H9 (cell line): ENCODE data around the gene ZNF142. TPM values are rescaled to one million over a fixed set of nuclear protein-coding genes. Genes with fewer than 3 reads are reported as not detected.
A peak's percentile ranks its signal among the peaks of the same experiment; 100 is the strongest.

Source experiments
- DNase-seq: peaks from one replicate; pipeline ENCODE4 v3.0.0-alpha.2; 2017
- H2AFZ ChIP-seq: one replicate; pipeline ENCODE4 v1.6.1; 2013; ENCODE audit warnings: mild to moderate bottlenecking, low read length, control low read depth, moderate library complexity
- H2AK5ac ChIP-seq: 2 replicates; pipeline ENCODE4 v1.6.1; 2013; ENCODE audit warnings: low read length, control low read depth, mixed read lengths; ENCODE audit not compliant: insufficient read length
- H2BK120ac ChIP-seq: one replicate; pipeline ENCODE4 v1.6.1; 2013; ENCODE audit warnings: low read depth, mild to moderate bottlenecking, low read length, control low read depth, inconsistent platforms; ENCODE audit not compliant: poor library complexity, severe bottlenecking
- H2BK12ac ChIP-seq: 2 replicates; pipeline ENCODE4 v1.6.1; 2013; ENCODE audit warnings: low read length, control low read depth, mixed read lengths, low read depth; ENCODE audit not compliant: insufficient read length
- H2BK15ac ChIP-seq: 2 replicates; pipeline ENCODE4 v1.6.1; 2013; ENCODE audit warnings: low read depth, low read length, control low read depth
- H2BK20ac ChIP-seq: one replicate; pipeline ENCODE4 v1.6.1; 2013; ENCODE audit warnings: low read depth, mild to moderate bottlenecking, low read length, control low read depth, inconsistent platforms; ENCODE audit not compliant: poor library complexity, severe bottlenecking
- H2BK5ac ChIP-seq: 2 replicates; pipeline ENCODE4 v1.6.1; 2013; ENCODE audit warnings: low read length, control low read depth, mixed read lengths; ENCODE audit not compliant: insufficient read length
- H3K14ac ChIP-seq: 2 replicates; pipeline ENCODE4 v1.6.1; 2013; ENCODE audit warnings: low read length, control low read depth; ENCODE audit not compliant: insufficient read depth
- H3K18ac ChIP-seq: 2 replicates; pipeline ENCODE4 v1.6.1; 2013; ENCODE audit warnings: low read depth, mild to moderate bottlenecking, mixed read lengths, low read length, control low read depth; ENCODE audit not compliant: insufficient read length
- H3K23ac ChIP-seq: 2 replicates; pipeline ENCODE4 v1.6.1; 2013; ENCODE audit warnings: low read length, control low read depth, mixed read lengths, low read depth; ENCODE audit not compliant: insufficient read length
- H3K23me2 ChIP-seq: 2 replicates; pipeline ENCODE4 v1.6.1; 2013; ENCODE audit warnings: low read depth, mild to moderate bottlenecking, mixed read lengths, low read length, control low read depth; ENCODE audit not compliant: insufficient read length, poor library complexity, severe bottlenecking
- H3K27ac ChIP-seq: 2 replicates; pipeline ENCODE4 v1.5.1; 2013; ENCODE audit warnings: low read length, control low read depth, mixed read lengths, low read depth; ENCODE audit not compliant: insufficient read length
- H3K27me3 ChIP-seq: 2 replicates; pipeline ENCODE4 v1.6.1; 2013; ENCODE audit warnings: low read length, control low read depth, inconsistent platforms; ENCODE audit not compliant: insufficient read depth
- H3K4ac ChIP-seq: 2 replicates; pipeline ENCODE4 v1.6.1; 2013; ENCODE audit warnings: low read depth, mild to moderate bottlenecking, control low read depth, inconsistent platforms, low read length, moderate library complexity
- H3K4me1 ChIP-seq: 2 replicates; pipeline ENCODE4 v1.6.1; 2013; ENCODE audit warnings: low read length, control low read depth, inconsistent platforms; ENCODE audit not compliant: insufficient read depth
- H3K4me2 ChIP-seq: 2 replicates; pipeline ENCODE4 v1.6.1; 2013; ENCODE audit warnings: low read length, control low read depth, mixed read lengths; ENCODE audit not compliant: insufficient read length, insufficient read depth
- H3K56ac ChIP-seq: 2 replicates; pipeline ENCODE4 v1.6.1; 2013; ENCODE audit warnings: low read depth, mild to moderate bottlenecking, mixed read lengths, low read length, control low read depth; ENCODE audit not compliant: insufficient read length
- H3K79me1 ChIP-seq: 2 replicates; pipeline ENCODE4 v1.6.1; 2013; ENCODE audit warnings: low read depth, mild to moderate bottlenecking, moderate library complexity, low read length, control low read depth, inconsistent platforms; ENCODE audit not compliant: insufficient read depth, poor library complexity, severe bottlenecking
- H3K79me2 ChIP-seq: 2 replicates; pipeline ENCODE4 v1.6.1; 2013; ENCODE audit warnings: low read length, control low read depth, inconsistent platforms; ENCODE audit not compliant: insufficient read depth
- H3K9ac ChIP-seq: 2 replicates; pipeline ENCODE4 v1.6.1; 2013; ENCODE audit warnings: low read length, control low read depth, mixed read lengths; ENCODE audit not compliant: insufficient read length; ENCODE audit errors: extremely low read depth
- H3K9me3 ChIP-seq: one replicate; pipeline ENCODE4 v1.6.1; 2013; ENCODE audit warnings: low read depth, low read length, inconsistent platforms; ENCODE audit not compliant: control insufficient read depth
- H3T11ph ChIP-seq: one replicate; pipeline ENCODE4 v1.6.1; 2013; ENCODE audit warnings: mild to moderate bottlenecking, low read length, control low read depth, inconsistent platforms
- H4K20me1 ChIP-seq: one replicate; pipeline ENCODE4 v1.6.1; 2013; ENCODE audit not compliant: control insufficient read depth, insufficient read length, insufficient read depth
- H4K5ac ChIP-seq: 2 replicates; pipeline ENCODE4 v1.6.1; 2013; ENCODE audit warnings: low read depth, mild to moderate bottlenecking, mixed read lengths, low read length, control low read depth; ENCODE audit not compliant: insufficient read length
- H4K8ac ChIP-seq: replicated peaks from 2 replicates; pipeline ENCODE4 v1.6.1; 2013; ENCODE audit warnings: low read length, control low read depth, mixed read lengths, low read depth; ENCODE audit not compliant: insufficient read length
- H4K91ac ChIP-seq: 2 replicates; pipeline ENCODE4 v1.6.1; 2013; ENCODE audit warnings: low read depth, mild to moderate bottlenecking, moderate library complexity, mixed read lengths, low read length, control low read depth; ENCODE audit not compliant: insufficient read length
- H3K27ac Mint-ChIP-seq, 3 experiments: 2 replicates in 2 of 3; 3 replicates in 1 of 3; pipeline ENCODE4 v1.8.0; 2020 to 2021; ENCODE audit warnings: mixed read lengths in 3 of 3, mild to moderate bottlenecking in 1 of 3, moderate library complexity in 1 of 3
- H3K27me3 Mint-ChIP-seq: 2 replicates; pipeline ENCODE4 v1.8.0; 2021; ENCODE audit warnings: low read depth, mild to moderate bottlenecking, moderate library complexity, mixed read lengths
- H3K36me3 Mint-ChIP-seq, 3 experiments: 2 replicates in 2 of 3; 3 replicates in 1 of 3; pipeline ENCODE4 v1.8.0; 2020 to 2021; ENCODE audit warnings: low read depth in 3 of 3, mixed read lengths in 3 of 3; ENCODE audit not compliant: insufficient read depth in 1 of 3
- H3K4me1 Mint-ChIP-seq, 2 experiments: 2 replicates each; pipeline ENCODE4 v1.8.0; 2020; ENCODE audit warnings: mixed read lengths in 2 of 2
- H3K4me3 Mint-ChIP-seq, 2 experiments: 2 replicates in 1 of 2; 3 replicates in 1 of 2; pipeline ENCODE4 v1.8.0; 2020 to 2021; ENCODE audit warnings: mild to moderate bottlenecking in 2 of 2, mixed read lengths in 2 of 2, moderate library complexity in 1 of 2
- H3K9me3 Mint-ChIP-seq, 2 experiments: 2 replicates in 1 of 2; 3 replicates in 1 of 2; pipeline ENCODE4 v1.8.0; 2020; ENCODE audit warnings: mild to moderate bottlenecking in 2 of 2, mixed read lengths in 2 of 2, moderate library complexity in 1 of 2
- CTCF ChIP-seq: fragments of 200-600 bp; sonication (generic); conservative IDR thresholded peaks from 3 replicates; pipeline ENCODE4 v1.8.0; 2021; ENCODE audit warnings: antibody characterized with exemption, mild to moderate bottlenecking
- WGBS: extraction: QIAGEN DNeasy Blood & Tissue Kit; methylation state at CpG from one replicate; pipeline ENCODE4 v1.1.7; 2013; ENCODE audit warnings: missing lambda C conversion rate, low lambda C conversion rate, mixed read lengths; ENCODE audit not compliant: insufficient read length; ENCODE audit errors: extremely low coverage; 5-methylcytosine and 5-hydroxymethylcytosine counted together
- total RNA-seq: library from RNA; stranded (reverse); gene quantifications from 2 replicates; pipeline ENCODE4 v1.2.1, GENCODE V29; 2021

The ZNF142 gene
- total RNA-seq, 1 experiment from 2014 or later, result 43.4 TPM

DNA sequence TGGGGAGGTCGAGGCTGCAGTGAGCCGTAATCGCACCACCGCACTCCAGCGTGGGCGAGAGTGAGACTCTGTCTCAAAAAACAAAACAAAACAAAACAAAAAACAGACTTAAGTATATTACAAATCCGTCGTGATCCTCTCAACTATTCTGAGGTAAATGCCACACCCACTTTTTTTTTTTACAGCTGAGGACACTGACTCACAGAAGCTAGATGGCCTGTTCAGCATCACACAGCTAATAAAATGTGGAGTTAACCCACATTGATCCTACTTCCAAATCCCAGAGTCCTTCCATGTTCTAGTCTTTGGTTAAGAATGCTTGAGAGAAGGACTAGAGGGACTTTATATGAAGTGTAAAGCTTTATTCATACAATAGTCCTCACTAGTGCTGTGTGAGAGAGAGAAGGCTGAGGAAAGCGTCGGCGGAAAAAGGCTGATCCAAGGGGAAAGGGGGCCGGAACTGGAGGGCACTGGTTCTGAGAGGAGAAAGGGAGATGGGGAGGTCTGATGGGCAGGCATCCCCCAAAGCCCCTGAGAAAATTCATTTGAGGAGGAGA is 11.8 kb upstream of the ZNF142 start:
- Histone ChIP-seq H3K4me2 (peak overlapping the region; percentile 86), H2AFZ (no peak overlapping the region), H3K23me2 (peaks cover 14% of the 10 kb centered on the region), H2BK12ac (no peak overlapping the region), H2BK120ac (no peak overlapping the region), H3K27ac (no peak overlapping the region), H4K91ac (no peak overlapping the region), H3K18ac (no peak overlapping the region), H3K4ac (no peak overlapping the region), H3K56ac (no peak overlapping the region), H2AK5ac (no peak overlapping the region), H3K9ac (peak overlapping the region; percentile 52), H3K23ac (no peak overlapping the region), H3K27me3 (no peaks in the 10 kb centered on the region), H4K8ac (no peak overlapping the region), H3K4me1 (no peaks in the 10 kb centered on the region), H3K79me2 (no peaks in the 10 kb centered on the region), H2BK20ac (no peak overlapping the region), H4K20me1 (no peaks in the 10 kb centered on the region), H2BK15ac (no peak overlapping the region), H3K9me3 (no peaks in the 10 kb centered on the region), H2BK5ac (no peak overlapping the region), H4K5ac (no peak overlapping the region), H3T11ph (no peak overlapping the region), H3K79me1 (no peaks in the 10 kb centered on the region), H3K14ac (no peak overlapping the region)
- Mint-ChIP-seq H3K27me3 (no peaks in the 10 kb centered on the region; the same call in 1 of the 2 replicates), H3K4me1 (peaks cover 12 to 14% of the 10 kb centered on the region in 2 experiments), H3K4me3 (peak overlapping the region; percentile 99 to 100), H3K36me3 (peaks cover 9 to 29% (median 23%) of the 10 kb centered on the region in 3 experiments; a peak in 6 of 7 replicates), H3K9me3 (no peaks in the 10 kb centered on the region; a peak in 1 of 5 replicates), H3K27ac (peak overlapping the region; percentile 84 to 100 (median 99))
- no CpG with 5 or more reads among the region's 12 CpGs for WGBS
- no peak for TF ChIP-seq CTCF
- DNase-seq, result no peak
